K562 (cell line): Measurements from ENCODE around the gene UBL7. TPM values are rescaled to one million over a fixed set of nuclear protein-coding genes. Genes with fewer than 3 reads are reported as not detected.

Experiments used
- DMBX1 ChIP-seq: fragments of 250-450 bp; sonication (Bioruptor Pico); IDR thresholded peaks from 2 replicates; pipeline ENCODE4 v1.8.0; 2022; ENCODE audit warnings: inconsistent platforms, mild to moderate bottlenecking, moderate library complexity, borderline replicate concordance
- FUS ChIP-seq: fragments of 200-400 bp; formaldehyde crosslinking; optimal IDR thresholded peaks from 2 replicates; pipeline ENCODE3; 2017; ENCODE audit warnings: low read depth, low read length
- MEF2A ChIP-seq: IDR thresholded peaks from 2 replicates; pipeline ENCODE4 v1.6.1; 2011; ENCODE audit warnings: low read depth, mild to moderate bottlenecking, low read length, moderate library complexity; ENCODE audit not compliant: control insufficient read depth
- POLR2AphosphoS5 ChIP-seq: IDR thresholded peaks from 2 replicates; pipeline ENCODE4 v1.6.1; 2011; ENCODE audit warnings: mild to moderate bottlenecking, low read depth, low read length, moderate library complexity; ENCODE audit not compliant: control insufficient read depth, insufficient read depth
- PTBP1 ChIP-seq: fragments of 200-400 bp; formaldehyde crosslinking; IDR thresholded peaks from 2 replicates; pipeline ENCODE4 v1.6.1; 2017; ENCODE audit warnings: low read depth, low read length
- RFX5 ChIP-seq: IDR thresholded peaks from 2 replicates; pipeline ENCODE4 v1.6.1; 2011; ENCODE audit warnings: low read depth, mild to moderate bottlenecking, improper control_type of control experiment, low read length
- SMARCB1 ChIP-seq: IDR thresholded peaks from 2 replicates; pipeline ENCODE4 v1.6.1; 2011; ENCODE audit warnings: improper control_type of control experiment, low read depth; ENCODE audit not compliant: insufficient read length
- TCF3 ChIP-seq: sonication (generic); formaldehyde crosslinking; IDR thresholded peaks from 2 replicates; pipeline ENCODE4 v1.4.0; 2020; ENCODE audit warnings: mild to moderate bottlenecking, missing genetic modification reagents
- TEAD1 ChIP-seq, 2 experiments: fragments of 450-650 bp in 1 of 2; sonication (generic) in 1 of 2; formaldehyde crosslinking; IDR thresholded peaks; 2 replicates each; pipeline versions ENCODE4 v1.4.0 to v1.8.0; 2020 to 2022; ENCODE audit warnings: mild to moderate bottlenecking in 2 of 2, missing genetic modification reagents in 1 of 2
- polyA plus RNA-seq, 8 experiments: library from polyadenylated mRNA; depleted of rRNA in 4 of 8; stranded (reverse) in 5 of 8; unstranded in 3 of 8; fragments of >200 nt; fragmentation: Nextera tagmentation in 2 of 8; fragmentation: Illumina TruSeq in 1 of 8; extraction: Ambion mirVana in 2 of 8; extraction: Trizol in 1 of 8; gene quantifications; 2 replicates each; pipeline versions ENCODE4 v1.2.1 to v1.2.3, GENCODE V29; 2011 to 2014; ENCODE audit warnings: inconsistent platforms in 1 of 8, missing spikeins in 1 of 8
- total RNA-seq, 7 experiments: library from RNA; depleted of rRNA in 6 of 7; stranded (reverse); fragments of >200 nt in 6 of 7; fragmentation: Illumina TruSeq in 2 of 7; extraction: Trizol in 2 of 7; gene quantifications; 2 replicates each; pipeline versions ENCODE4 v1.2.1 to v1.2.3, GENCODE V29; 2011 to 2021; ENCODE audit warnings: low replicate concordance in 1 of 7
- TF ChIP-seq, protein P1 (sequence below), 3 experiments: fragments of 200-800 bp in 1 of 3; sonication (Bioruptor generic) in 1 of 3; sonication (generic) in 1 of 3; formaldehyde crosslinking in 1 of 3; IDR thresholded peaks; 2 replicates each; pipeline versions ENCODE4 v1.6.1 to v1.8.0; 2016 to 2022; ENCODE audit warnings: mild to moderate bottlenecking in 2 of 3, missing compliant biosample characterization in 2 of 3, missing genetic modification characterization in 2 of 3, missing genetic modification reagents in 1 of 3
- TF ChIP-seq, protein P2 (sequence below): fragments of 200-800 bp; sonication (Bioruptor generic); IDR thresholded peaks from 2 replicates; pipeline ENCODE4 v1.6.1; 2017; ENCODE audit warnings: missing genetic modification characterization, missing compliant biosample characterization
- TF ChIP-seq, protein P3 (sequence below): fragments of 450-650 bp; IDR thresholded peaks from 2 replicates; pipeline ENCODE4 v1.7.1; 2018; ENCODE audit warnings: mild to moderate bottlenecking, low read depth; ENCODE audit not compliant: partially characterized antibody

Gene UBL7
- total and polyA plus RNA-seq, 9 of the 15 experiments (the other 6 are each of a cell fraction or from before 2014, with no cell fraction given): 19.2 to 63.4 (median 44.9) TPM

DNA sequence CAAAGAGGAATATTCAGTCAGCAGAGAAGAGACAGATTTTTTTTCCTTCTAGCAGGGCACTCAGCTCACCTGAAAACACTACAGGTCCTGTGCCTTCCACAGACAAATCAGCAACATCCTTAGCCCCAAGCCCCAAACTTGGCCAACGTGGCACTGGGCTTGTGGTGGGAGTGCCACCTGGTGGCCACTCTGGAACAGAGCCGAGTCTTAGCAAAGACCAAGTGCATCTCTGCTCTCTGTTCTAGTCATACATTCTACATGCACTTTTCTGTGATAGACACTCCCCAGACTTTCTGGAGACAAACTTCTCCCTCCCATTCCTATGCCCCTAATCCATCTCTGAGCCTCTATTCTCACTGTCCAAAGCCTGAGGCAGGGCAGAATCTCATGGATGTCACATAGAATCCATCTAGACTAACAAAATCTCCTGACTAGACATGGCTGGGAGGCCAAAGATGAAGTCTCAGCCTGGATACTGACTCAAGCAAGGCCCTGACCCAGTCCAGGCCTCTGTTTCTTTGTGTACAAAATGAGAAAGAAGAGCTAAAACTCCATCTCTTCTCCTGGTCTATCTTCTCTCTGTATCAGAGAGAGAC, 22.1 kb downstream of the UBL7 start (continued):
- TF ChIP-seq SMARCB1: no peak
- TF ChIP-seq POLR2AphosphoS5: no peak
- TF ChIP-seq, protein P1, sequence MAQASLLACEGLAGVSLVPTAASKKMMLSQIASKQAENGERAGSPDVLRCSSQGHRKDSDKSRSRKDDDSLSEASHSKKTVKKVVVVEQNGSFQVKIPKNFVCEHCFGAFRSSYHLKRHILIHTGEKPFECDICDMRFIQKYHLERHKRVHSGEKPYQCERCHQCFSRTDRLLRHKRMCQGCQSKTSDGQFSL (CRISPR knock-in tag; IDR thresholded peaks at IDR 0.05): no peak
- TF ChIP-seq, protein P1 (tag; IDR thresholded peaks at IDR 0.05): no peak
- TF ChIP-seq, protein P2, sequence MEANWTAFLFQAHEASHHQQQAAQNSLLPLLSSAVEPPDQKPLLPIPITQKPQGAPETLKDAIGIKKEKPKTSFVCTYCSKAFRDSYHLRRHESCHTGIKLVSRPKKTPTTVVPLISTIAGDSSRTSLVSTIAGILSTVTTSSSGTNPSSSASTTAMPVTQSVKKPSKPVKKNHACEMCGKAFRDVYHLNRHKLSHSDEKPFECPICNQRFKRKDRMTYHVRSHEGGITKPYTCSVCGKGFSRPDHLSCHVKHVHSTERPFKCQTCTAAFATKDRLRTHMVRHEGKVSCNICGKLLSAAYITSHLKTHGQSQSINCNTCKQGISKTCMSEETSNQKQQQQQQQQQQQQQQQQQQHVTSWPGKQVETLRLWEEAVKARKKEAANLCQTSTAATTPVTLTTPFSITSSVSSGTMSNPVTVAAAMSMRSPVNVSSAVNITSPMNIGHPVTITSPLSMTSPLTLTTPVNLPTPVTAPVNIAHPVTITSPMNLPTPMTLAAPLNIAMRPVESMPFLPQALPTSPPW: peak; percentile 38; the same call in 1 of the 2 replicates
- no peak for TF ChIP-seq FUS
- TF ChIP-seq TCF3 (CRISPR knock-in tag): 0 out of 2 replicates have a peak, but pooled peaks have one; percentile 24
- no peak for TF ChIP-seq RFX5
- TF ChIP-seq TEAD1 (CRISPR knock-in tag; IDR thresholded peaks at IDR 0.05): no peak
- TF ChIP-seq, protein P3, sequence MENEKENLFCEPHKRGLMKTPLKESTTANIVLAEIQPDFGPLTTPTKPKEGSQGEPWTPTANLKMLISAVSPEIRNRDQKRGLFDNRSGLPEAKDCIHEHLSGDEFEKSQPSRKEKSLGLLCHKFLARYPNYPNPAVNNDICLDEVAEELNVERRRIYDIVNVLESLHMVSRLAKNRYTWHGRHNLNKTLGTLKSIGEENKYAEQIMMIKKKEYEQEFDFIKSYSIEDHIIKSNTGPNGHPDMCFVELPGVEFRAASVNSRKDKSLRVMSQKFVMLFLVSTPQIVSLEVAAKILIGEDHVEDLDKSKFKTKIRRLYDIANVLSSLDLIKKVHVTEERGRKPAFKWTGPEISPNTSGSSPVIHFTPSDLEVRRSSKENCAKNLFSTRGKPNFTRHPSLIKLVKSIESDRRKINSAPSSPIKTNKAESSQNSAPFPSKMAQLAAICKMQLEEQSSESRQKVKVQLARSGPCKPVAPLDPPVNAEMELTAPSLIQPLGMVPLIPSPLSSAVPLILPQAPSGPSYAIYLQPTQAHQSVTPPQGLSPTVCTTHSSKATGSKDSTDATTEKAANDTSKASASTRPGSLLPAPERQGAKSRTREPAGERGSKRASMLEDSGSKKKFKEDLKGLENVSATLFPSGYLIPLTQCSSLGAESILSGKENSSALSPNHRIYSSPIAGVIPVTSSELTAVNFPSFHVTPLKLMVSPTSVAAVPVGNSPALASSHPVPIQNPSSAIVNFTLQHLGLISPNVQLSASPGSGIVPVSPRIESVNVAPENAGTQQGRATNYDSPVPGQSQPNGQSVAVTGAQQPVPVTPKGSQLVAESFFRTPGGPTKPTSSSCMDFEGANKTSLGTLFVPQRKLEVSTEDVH: no peak
- TF ChIP-seq DMBX1 (CRISPR knock-in tag): no peak
- TF ChIP-seq MEF2A: no peak
- TF ChIP-seq PTBP1: no peak
